NB4 (cell line): Measurements from ENCODE around the gene SLC39A11.

ENCODE experiments used
- MYC ChIP-seq: IDR thresholded peaks from 2 replicates; pipeline ENCODE4 v1.6.1; 2011; ENCODE audit warnings: low read depth, low read length
- POLR2A ChIP-seq: IDR thresholded peaks from 2 replicates; pipeline ENCODE4 v1.6.1; 2011; ENCODE audit warnings: mild to moderate bottlenecking; ENCODE audit not compliant: insufficient read length; ENCODE audit errors: extremely low read depth
- TF ChIP-seq, protein P1 (sequence below): IDR thresholded peaks from one replicate; pipeline ENCODE4 v1.5.1; 2012; ENCODE audit warnings: low read depth, low read length
- TF ChIP-seq, protein P2 (sequence below): IDR thresholded peaks from 2 replicates; pipeline ENCODE4 v1.6.1; 2011; ENCODE audit warnings: low read depth, low read length

DNA sequence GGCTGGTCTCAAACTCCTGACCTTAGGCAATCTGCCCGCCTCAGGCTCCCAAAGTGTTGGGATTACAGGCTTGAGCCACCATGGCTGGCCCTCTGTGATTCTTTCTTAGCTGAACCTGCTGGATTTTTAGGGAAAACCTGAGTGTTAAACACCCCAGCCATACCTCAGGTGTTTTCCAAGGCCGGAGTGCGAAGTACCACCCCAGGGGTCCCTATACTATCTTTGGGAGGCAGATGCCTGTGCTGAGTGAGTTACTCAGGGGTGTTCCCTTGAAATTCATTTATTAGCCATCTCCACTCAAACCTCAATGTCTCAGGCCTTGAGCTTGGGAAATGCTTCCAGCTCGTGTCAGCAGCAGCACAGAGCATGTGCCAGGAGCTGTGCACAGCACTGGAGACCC lies 432.7 kb downstream of the SLC39A11 start:
- TF ChIP-seq, protein P1, sequence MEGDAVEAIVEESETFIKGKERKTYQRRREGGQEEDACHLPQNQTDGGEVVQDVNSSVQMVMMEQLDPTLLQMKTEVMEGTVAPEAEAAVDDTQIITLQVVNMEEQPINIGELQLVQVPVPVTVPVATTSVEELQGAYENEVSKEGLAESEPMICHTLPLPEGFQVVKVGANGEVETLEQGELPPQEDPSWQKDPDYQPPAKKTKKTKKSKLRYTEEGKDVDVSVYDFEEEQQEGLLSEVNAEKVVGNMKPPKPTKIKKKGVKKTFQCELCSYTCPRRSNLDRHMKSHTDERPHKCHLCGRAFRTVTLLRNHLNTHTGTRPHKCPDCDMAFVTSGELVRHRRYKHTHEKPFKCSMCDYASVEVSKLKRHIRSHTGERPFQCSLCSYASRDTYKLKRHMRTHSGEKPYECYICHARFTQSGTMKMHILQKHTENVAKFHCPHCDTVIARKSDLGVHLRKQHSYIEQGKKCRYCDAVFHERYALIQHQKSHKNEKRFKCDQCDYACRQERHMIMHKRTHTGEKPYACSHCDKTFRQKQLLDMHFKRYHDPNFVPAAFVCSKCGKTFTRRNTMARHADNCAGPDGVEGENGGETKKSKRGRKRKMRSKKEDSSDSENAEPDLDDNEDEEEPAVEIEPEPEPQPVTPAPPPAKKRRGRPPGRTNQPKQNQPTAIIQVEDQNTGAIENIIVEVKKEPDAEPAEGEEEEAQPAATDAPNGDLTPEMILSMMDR = no peak
- TF ChIP-seq POLR2A (no peak), MYC (no peak)
- TF ChIP-seq, protein P2, sequence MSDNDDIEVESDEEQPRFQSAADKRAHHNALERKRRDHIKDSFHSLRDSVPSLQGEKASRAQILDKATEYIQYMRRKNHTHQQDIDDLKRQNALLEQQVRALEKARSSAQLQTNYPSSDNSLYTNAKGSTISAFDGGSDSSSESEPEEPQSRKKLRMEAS = no peak
